Left ventricle myocardium inferior (tissue), 1 donor: ENCODE measurements around the gene ZWILCH. TPM values are rescaled to one million over a fixed set of nuclear protein-coding genes. Genes with fewer than 3 reads are reported as not detected.

Experiments
- DNase-seq: peaks from one replicate; pipeline ENCODE4 v3.0.0-alpha.2; 2020
- H3K27ac ChIP-seq: fragments of 200-600 bp; replicated peaks from 2 replicates; pipeline ENCODE4 v1.8.0; 2021
- H3K27me3 ChIP-seq: fragments of 200-600 bp; 2 replicates; pipeline ENCODE4 v1.8.0; 2021; ENCODE audit warnings: low read depth
- H3K36me3 ChIP-seq: fragments of 200-600 bp; 2 replicates; pipeline ENCODE4 v1.8.0; 2021
- H3K4me1 ChIP-seq: fragments of 200-600 bp; 2 replicates; pipeline ENCODE4 v1.8.0; 2021
- H3K4me3 ChIP-seq: fragments of 200-600 bp; 2 replicates; pipeline ENCODE4 v1.8.0; 2021; ENCODE audit warnings: mild to moderate bottlenecking, moderate library complexity
- H3K9me3 ChIP-seq: fragments of 200-600 bp; replicated peaks from 2 replicates; pipeline ENCODE4 v1.8.0; 2021
- intact Hi-C: fragments of 100-400 bp; cut with micrococcal nuclease; formaldehyde crosslinking; loops from one replicate; pipeline ENCODE4 v1.11.0; 2022
- total RNA-seq: library from RNA; stranded (reverse); fragmentation: NEBNext Ultra II Directional; extraction: Animal tissue kit (Norgen Biotek cat#: 25700); gene quantifications from one replicate; pipeline ENCODE4 v1.2.1, GENCODE V29; 2021
- TF ChIP-seq, protein P1 (sequence below): fragments of 200-600 bp; IDR thresholded peaks from 2 replicates; pipeline ENCODE4 v1.8.0; 2021; ENCODE audit warnings: antibody characterized with exemption, mild to moderate bottlenecking, borderline replicate concordance
- donor health status: DM: no; HTN: yes; CAD: no; lungs with severe emphysema.

ZWILCH gene
- total RNA-seq, 1 donor from 2014 or later, result 2.0 TPM

DNA sequence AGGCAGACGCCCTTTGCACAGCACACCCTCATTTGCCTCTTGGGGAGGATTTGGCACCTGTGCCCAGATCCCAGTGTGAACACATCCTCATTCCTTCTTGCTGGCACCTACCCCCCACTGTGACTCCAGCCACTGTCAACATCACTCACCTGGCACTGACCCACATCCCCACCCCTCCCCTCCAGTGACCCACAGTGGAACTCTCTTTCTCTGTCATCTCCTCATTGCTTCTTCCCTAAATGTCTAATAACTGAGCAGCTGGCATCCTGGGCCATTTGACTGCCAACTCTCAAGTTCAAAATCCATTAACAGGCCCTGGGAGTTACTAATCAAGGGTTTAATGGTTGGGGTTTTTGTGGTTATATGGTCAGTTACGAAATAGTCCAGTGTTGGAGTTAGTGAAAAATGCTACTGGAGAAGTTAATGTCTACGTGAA is 22.0 kb upstream of the ZWILCH start:
- Histone ChIP-seq H3K27me3 (no peaks in the 10 kb centered on the region), H3K27ac (no peak overlapping the region), H3K4me3 (no peak overlapping the region), H3K36me3 (peaks cover 35% of the 10 kb centered on the region), H3K4me1 (peaks cover 11% of the 10 kb centered on the region), H3K9me3 (no peaks in the 10 kb centered on the region)
- intact Hi-C loops, result no loop called here
- TF ChIP-seq, protein P1, sequence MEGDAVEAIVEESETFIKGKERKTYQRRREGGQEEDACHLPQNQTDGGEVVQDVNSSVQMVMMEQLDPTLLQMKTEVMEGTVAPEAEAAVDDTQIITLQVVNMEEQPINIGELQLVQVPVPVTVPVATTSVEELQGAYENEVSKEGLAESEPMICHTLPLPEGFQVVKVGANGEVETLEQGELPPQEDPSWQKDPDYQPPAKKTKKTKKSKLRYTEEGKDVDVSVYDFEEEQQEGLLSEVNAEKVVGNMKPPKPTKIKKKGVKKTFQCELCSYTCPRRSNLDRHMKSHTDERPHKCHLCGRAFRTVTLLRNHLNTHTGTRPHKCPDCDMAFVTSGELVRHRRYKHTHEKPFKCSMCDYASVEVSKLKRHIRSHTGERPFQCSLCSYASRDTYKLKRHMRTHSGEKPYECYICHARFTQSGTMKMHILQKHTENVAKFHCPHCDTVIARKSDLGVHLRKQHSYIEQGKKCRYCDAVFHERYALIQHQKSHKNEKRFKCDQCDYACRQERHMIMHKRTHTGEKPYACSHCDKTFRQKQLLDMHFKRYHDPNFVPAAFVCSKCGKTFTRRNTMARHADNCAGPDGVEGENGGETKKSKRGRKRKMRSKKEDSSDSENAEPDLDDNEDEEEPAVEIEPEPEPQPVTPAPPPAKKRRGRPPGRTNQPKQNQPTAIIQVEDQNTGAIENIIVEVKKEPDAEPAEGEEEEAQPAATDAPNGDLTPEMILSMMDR, result no peak
- no peak for DNase-seq

DNA sequence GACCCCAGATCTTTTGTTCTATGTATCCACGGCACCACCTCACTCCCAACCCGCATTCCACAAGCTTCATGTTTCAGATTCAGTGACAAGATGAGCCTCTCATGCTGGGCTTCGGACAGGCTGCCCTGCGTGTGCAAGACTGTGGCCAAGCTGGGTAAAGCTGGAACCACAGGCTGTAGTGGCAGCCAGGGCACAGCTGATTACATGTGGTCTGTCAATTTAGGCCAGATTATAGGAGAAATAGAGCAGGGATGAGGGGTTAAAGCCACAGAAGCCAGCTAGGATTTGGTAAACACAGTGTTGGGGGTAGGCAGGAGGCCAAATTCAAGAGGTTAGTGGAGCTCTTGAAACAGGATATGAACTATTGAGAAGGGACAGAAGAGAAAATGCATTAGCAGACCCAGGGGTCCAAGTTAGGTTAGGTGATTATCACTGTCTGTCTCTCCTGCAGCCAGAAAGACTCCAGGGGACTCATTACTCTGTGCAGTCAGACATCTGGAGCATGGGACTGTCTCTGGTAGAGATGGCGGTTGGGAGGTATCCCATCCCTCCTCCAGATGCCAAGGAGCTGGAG is 20.5 kb upstream of the ZWILCH start:
- DNase-seq, result no peak
- Histone ChIP-seq H3K27me3 (no peaks in the 10 kb centered on the region), H3K4me3 (no peak overlapping the region), H3K27ac (no peak overlapping the region), H3K9me3 (no peaks in the 10 kb centered on the region), H3K36me3 (peaks cover 50% of the 10 kb centered on the region), H3K4me1 (peaks cover 11% of the 10 kb centered on the region)
- intact Hi-C loops, result no loop called here
- TF ChIP-seq, protein P1, result no peak

- intact Hi-C loops, result no loop called here
- H3K4me1 ChIP-seq, result peaks cover 16% of the 10 kb centered on the region
- H3K27ac ChIP-seq, result no peak overlapping the region
- no peaks in the 10 kb centered on the region for H3K27me3 ChIP-seq
- H3K9me3 ChIP-seq, result no peaks in the 10 kb centered on the region
- TF ChIP-seq, protein P1, result no peak
- no peak for DNase-seq
- H3K4me3 ChIP-seq, result no peak overlapping the region
- peaks cover 67% of the 10 kb centered on the region for H3K36me3 ChIP-seq
Observed at GRCh38 chr15:66486887-66487286, 18.2 kb upstream of the ZWILCH start.

GRCh38 chr15:66488525-66488924 is 16.6 kb upstream of the ZWILCH start:
- TF ChIP-seq, protein P1, result no peak
- H3K4me1 ChIP-seq, result peaks cover 6% of the 10 kb centered on the region
- intact Hi-C loops, result no loop called here
- no peak for DNase-seq
- peaks cover 78% of the 10 kb centered on the region for H3K36me3 ChIP-seq
- H3K27me3 ChIP-seq, result no peaks in the 10 kb centered on the region
- no peak overlapping the region for H3K4me3 ChIP-seq
- no peaks in the 10 kb centered on the region for H3K9me3 ChIP-seq
- no peak overlapping the region for H3K27ac ChIP-seq

GRCh38 chr15:66489179-66489791 is 15.8 kb upstream of the ZWILCH start:
- no peak for DNase-seq
- intact Hi-C loops, result no loop called here
- no peaks in the 10 kb centered on the region for H3K27me3 ChIP-seq
- H3K4me3 ChIP-seq, result no peak overlapping the region
- no peak overlapping the region for H3K27ac ChIP-seq
- peaks cover 84% of the 10 kb centered on the region for H3K36me3 ChIP-seq
- H3K4me1 ChIP-seq, result peaks cover 6% of the 10 kb centered on the region
- no peaks in the 10 kb centered on the region for H3K9me3 ChIP-seq
- TF ChIP-seq, protein P1, result no peak
